SK-N-SH treated with all-trans-retinoic acid at 6 μM for 48 hours (cell line): ENCODE measurements around the gene CBY2.

Experiments
- ATAC-seq: fragments of 200-7000 bp; cut with Tn5 transposase; 3 replicates; pipeline ENCODE4 v1.9.1; 2020; ENCODE audit warnings: mild to moderate bottlenecking, moderate library complexity
- ARNTL ChIP-seq: fragments of 450-650 bp; formaldehyde crosslinking; IDR thresholded peaks from 2 replicates; pipeline ENCODE4 v1.5.0; 2020; ENCODE audit warnings: low read depth, mild to moderate bottlenecking, moderate library complexity, borderline replicate concordance
- BACH2 ChIP-seq: fragments of 250-450 bp; sonication (Bioruptor Pico); IDR thresholded peaks from 2 replicates; pipeline ENCODE4 v1.9.0; 2021; ENCODE audit warnings: mild to moderate bottlenecking, borderline replicate concordance
- CSDC2 ChIP-seq: fragments of 250-450 bp; sonication (Bioruptor Pico); IDR thresholded peaks from 2 replicates; pipeline ENCODE4 v1.5.0; 2020; ENCODE audit warnings: mild to moderate bottlenecking, moderate library complexity
- ESRRG ChIP-seq: fragments of 250-450 bp; sonication (Bioruptor Pico); IDR thresholded peaks from 2 replicates; pipeline ENCODE4 v1.6.1; 2021; ENCODE audit warnings: mild to moderate bottlenecking
- GLIS3 ChIP-seq: fragments of 250-450 bp; sonication (Bioruptor Pico); IDR thresholded peaks from 2 replicates; pipeline ENCODE4 v1.5.0; 2020; ENCODE audit warnings: mild to moderate bottlenecking, moderate library complexity
- ISL1 ChIP-seq: fragments of 250-450 bp; sonication (Bioruptor Pico); IDR thresholded peaks from 2 replicates; pipeline ENCODE4 v2.1.2; 2022; ENCODE audit warnings: mild to moderate bottlenecking, moderate library complexity
- OSR1 ChIP-seq: fragments of 250-450 bp; sonication (Bioruptor Pico); IDR thresholded peaks from 2 replicates; pipeline ENCODE4 v1.8.0; 2022; ENCODE audit warnings: moderate library complexity, mild to moderate bottlenecking, inconsistent platforms
- PPARA ChIP-seq: fragments of 250-450 bp; sonication (Bioruptor Pico); IDR thresholded peaks from 2 replicates; pipeline ENCODE4 v1.5.0; 2020; ENCODE audit warnings: mild to moderate bottlenecking, borderline replicate concordance
- RARB ChIP-seq: fragments of 250-450 bp; sonication (Bioruptor Pico); IDR thresholded peaks from 2 replicates; pipeline ENCODE4 v1.8.0; 2021; ENCODE audit warnings: mild to moderate bottlenecking, moderate library complexity
- SNAI2 ChIP-seq: fragments of 250-450 bp; sonication (Bioruptor Pico); IDR thresholded peaks from 2 replicates; pipeline ENCODE4 v1.5.0; 2020; ENCODE audit warnings: mild to moderate bottlenecking, moderate library complexity
- TOX ChIP-seq: fragments of 250-450 bp; sonication (Bioruptor Pico); IDR thresholded peaks from 2 replicates; pipeline ENCODE4 v1.8.0; 2021; ENCODE audit warnings: mild to moderate bottlenecking, moderate library complexity, borderline replicate concordance
- ZC3H10 ChIP-seq: fragments of 250-450 bp; sonication (Bioruptor Pico); IDR thresholded peaks from 2 replicates; pipeline ENCODE4 v1.5.1; 2021; ENCODE audit warnings: mild to moderate bottlenecking, moderate library complexity
- ZFP3 ChIP-seq: fragments of 250-450 bp; sonication (Bioruptor Pico); IDR thresholded peaks from 2 replicates; pipeline ENCODE4 v1.5.0; 2020; ENCODE audit warnings: mild to moderate bottlenecking, moderate library complexity
- ZFP30 ChIP-seq: fragments of 450-650 bp; formaldehyde crosslinking; IDR thresholded peaks from 2 replicates; pipeline ENCODE4 v1.5.0; 2022; ENCODE audit warnings: mild to moderate bottlenecking, moderate library complexity
- ZNF565 ChIP-seq: fragments of 450-650 bp; formaldehyde crosslinking; conservative IDR thresholded peaks from 2 replicates; pipeline ENCODE4 v1.5.0; 2020; ENCODE audit warnings: low read depth, mild to moderate bottlenecking, moderate library complexity
- ZNF8 ChIP-seq: fragments of 450-650 bp; formaldehyde crosslinking; IDR thresholded peaks from 2 replicates; pipeline ENCODE4 v1.5.0; 2020; ENCODE audit warnings: mild to moderate bottlenecking, moderate library complexity
- TF ChIP-seq, protein P1 (sequence below): fragments of 250-450 bp; sonication (Bioruptor Pico); IDR thresholded peaks from 2 replicates; pipeline ENCODE4 v1.5.1; 2021; ENCODE audit warnings: mild to moderate bottlenecking, moderate library complexity
- TF ChIP-seq, protein P2 (sequence below): fragments of 250-450 bp; sonication (Bioruptor Pico); IDR thresholded peaks from 2 replicates; pipeline ENCODE4 v1.8.0; 2021; ENCODE audit warnings: low read depth, mild to moderate bottlenecking, moderate library complexity, borderline replicate concordance
- TF ChIP-seq, protein P3 (sequence below): fragments of 250-450 bp; sonication (Bioruptor Pico); IDR thresholded peaks from 2 replicates; pipeline ENCODE4 v1.8.0; 2020; ENCODE audit warnings: mild to moderate bottlenecking, moderate library complexity, borderline replicate concordance
- TF ChIP-seq, protein P4 (sequence below): fragments of 250-450 bp; sonication (Bioruptor Pico); IDR thresholded peaks from 2 replicates; pipeline ENCODE4 v1.5.1; 2020; ENCODE audit warnings: low read depth, mild to moderate bottlenecking, moderate library complexity
- TF ChIP-seq, protein P5 (sequence below): fragments of 250-450 bp; sonication (Bioruptor Pico); IDR thresholded peaks from 2 replicates; pipeline ENCODE4 v1.5.0; 2020; ENCODE audit warnings: mild to moderate bottlenecking, moderate library complexity

CBY2 gene

DNA sequence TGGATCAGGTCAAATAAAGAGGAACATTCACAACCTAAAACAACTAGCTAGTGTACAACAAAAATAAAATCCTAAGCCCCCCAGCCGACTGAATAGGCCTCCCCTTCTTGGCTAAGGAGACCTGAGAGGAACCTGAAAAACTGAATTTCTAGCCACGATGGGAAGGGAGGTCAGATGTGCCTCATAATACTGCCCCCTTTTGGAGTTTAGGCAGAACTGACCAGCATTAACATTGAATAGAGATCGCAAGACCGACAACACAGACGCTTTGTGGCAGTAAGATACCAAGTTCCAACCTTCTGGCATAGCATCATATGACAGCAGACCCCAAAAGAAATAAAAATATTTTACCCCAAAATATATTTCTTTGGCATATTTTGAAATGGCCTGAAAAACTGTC lies 15.9 kb downstream of the CBY2 start:
- TF ChIP-seq, protein P1, sequence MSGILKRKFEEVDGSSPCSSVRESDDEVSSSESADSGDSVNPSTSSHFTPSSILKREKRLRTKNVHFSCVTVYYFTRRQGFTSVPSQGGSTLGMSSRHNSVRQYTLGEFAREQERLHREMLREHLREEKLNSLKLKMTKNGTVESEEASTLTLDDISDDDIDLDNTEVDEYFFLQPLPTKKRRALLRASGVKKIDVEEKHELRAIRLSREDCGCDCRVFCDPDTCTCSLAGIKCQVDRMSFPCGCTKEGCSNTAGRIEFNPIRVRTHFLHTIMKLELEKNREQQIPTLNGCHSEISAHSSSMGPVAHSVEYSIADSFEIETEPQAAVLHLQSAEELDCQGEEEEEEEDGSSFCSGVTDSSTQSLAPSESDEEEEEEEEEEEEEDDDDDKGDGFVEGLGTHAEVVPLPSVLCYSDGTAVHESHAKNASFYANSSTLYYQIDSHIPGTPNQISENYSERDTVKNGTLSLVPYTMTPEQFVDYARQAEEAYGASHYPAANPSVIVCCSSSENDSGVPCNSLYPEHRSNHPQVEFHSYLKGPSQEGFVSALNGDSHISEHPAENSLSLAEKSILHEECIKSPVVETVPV (CRISPR knock-in tag) = no peak
- TF ChIP-seq CSDC2 (no peak), ARNTL (no peak), ZNF8 (CRISPR knock-in tag) (no peak), SNAI2 (CRISPR knock-in tag) (no peak), ZFP3 (CRISPR knock-in tag) (no peak), ZC3H10 (CRISPR knock-in tag) (no peak), TOX (no peak), RARB (CRISPR knock-in tag) (no peak), OSR1 (no peak)
- TF ChIP-seq, protein P2, sequence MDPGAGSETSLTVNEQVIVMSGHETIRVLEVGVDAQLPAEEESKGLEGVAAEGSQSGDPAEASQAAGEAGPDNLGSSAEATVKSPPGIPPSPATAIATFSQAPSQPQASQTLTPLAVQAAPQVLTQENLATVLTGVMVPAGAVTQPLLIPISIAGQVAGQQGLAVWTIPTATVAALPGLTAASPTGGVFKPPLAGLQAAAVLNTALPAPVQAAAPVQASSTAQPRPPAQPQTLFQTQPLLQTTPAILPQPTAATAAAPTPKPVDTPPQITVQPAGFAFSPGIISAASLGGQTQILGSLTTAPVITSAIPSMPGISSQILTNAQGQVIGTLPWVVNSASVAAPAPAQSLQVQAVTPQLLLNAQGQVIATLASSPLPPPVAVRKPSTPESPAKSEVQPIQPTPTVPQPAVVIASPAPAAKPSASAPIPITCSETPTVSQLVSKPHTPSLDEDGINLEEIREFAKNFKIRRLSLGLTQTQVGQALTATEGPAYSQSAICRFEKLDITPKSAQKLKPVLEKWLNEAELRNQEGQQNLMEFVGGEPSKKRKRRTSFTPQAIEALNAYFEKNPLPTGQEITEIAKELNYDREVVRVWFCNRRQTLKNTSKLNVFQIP (CRISPR knock-in tag) = no peak
- TF ChIP-seq, all 23 proteins: peak for 0
- peak; percentile 67 for ATAC-seq

DNA sequence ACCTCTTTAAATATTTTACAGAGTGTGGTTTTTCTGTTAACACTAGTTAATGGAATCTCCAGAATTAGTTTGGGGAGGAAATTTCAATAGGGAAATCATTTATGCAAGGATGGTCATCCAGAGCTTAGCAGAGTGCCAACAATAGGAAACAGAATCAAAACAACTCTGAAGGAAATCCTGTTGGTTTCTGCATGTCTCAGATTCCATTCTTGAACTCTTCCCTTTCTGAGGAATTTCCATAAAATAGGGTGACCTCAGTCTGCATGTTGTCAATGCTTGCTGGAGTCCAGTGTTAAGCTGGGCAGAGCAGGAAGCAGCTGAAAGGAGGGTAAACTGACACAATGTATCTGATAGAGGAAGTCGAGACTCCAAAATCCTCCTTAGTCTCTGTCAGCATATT lies 16.9 kb downstream of the CBY2 start:
- ATAC-seq = no peak
- TF ChIP-seq SNAI2 (CRISPR knock-in tag) = no peak
- no peak for TF ChIP-seq ZFP3 (CRISPR knock-in tag)
- TF ChIP-seq, protein P3, sequence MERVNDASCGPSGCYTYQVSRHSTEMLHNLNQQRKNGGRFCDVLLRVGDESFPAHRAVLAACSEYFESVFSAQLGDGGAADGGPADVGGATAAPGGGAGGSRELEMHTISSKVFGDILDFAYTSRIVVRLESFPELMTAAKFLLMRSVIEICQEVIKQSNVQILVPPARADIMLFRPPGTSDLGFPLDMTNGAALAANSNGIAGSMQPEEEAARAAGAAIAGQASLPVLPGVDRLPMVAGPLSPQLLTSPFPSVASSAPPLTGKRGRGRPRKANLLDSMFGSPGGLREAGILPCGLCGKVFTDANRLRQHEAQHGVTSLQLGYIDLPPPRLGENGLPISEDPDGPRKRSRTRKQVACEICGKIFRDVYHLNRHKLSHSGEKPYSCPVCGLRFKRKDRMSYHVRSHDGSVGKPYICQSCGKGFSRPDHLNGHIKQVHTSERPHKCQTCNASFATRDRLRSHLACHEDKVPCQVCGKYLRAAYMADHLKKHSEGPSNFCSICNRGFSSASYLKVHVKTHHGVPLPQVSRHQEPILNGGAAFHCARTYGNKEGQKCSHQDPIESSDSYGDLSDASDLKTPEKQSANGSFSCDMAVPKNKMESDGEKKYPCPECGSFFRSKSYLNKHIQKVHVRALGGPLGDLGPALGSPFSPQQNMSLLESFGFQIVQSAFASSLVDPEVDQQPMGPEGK = no peak
- TF ChIP-seq, protein P4, sequence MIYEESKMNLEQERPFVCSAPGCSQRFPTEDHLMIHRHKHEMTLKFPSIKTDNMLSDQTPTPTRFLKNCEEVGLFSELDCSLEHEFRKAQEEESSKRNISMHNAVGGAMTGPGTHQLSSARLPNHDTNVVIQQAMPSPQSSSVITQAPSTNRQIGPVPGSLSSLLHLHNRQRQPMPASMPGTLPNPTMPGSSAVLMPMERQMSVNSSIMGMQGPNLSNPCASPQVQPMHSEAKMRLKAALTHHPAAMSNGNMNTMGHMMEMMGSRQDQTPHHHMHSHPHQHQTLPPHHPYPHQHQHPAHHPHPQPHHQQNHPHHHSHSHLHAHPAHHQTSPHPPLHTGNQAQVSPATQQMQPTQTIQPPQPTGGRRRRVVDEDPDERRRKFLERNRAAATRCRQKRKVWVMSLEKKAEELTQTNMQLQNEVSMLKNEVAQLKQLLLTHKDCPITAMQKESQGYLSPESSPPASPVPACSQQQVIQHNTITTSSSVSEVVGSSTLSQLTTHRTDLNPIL (CRISPR knock-in tag) = no peak
- no peak for TF ChIP-seq ZNF565 (CRISPR knock-in tag)
- TF ChIP-seq, protein P5, sequence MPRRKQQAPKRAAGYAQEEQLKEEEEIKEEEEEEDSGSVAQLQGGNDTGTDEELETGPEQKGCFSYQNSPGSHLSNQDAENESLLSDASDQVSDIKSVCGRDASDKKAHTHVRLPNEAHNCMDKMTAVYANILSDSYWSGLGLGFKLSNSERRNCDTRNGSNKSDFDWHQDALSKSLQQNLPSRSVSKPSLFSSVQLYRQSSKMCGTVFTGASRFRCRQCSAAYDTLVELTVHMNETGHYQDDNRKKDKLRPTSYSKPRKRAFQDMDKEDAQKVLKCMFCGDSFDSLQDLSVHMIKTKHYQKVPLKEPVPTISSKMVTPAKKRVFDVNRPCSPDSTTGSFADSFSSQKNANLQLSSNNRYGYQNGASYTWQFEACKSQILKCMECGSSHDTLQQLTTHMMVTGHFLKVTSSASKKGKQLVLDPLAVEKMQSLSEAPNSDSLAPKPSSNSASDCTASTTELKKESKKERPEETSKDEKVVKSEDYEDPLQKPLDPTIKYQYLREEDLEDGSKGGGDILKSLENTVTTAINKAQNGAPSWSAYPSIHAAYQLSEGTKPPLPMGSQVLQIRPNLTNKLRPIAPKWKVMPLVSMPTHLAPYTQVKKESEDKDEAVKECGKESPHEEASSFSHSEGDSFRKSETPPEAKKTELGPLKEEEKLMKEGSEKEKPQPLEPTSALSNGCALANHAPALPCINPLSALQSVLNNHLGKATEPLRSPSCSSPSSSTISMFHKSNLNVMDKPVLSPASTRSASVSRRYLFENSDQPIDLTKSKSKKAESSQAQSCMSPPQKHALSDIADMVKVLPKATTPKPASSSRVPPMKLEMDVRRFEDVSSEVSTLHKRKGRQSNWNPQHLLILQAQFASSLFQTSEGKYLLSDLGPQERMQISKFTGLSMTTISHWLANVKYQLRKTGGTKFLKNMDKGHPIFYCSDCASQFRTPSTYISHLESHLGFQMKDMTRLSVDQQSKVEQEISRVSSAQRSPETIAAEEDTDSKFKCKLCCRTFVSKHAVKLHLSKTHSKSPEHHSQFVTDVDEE (CRISPR knock-in tag) = no peak
- no peak for TF ChIP-seq TOX
- no peak for TF ChIP-seq ZNF8 (CRISPR knock-in tag)
- no peak for TF ChIP-seq GLIS3
- no peak for TF ChIP-seq BACH2 (CRISPR knock-in tag)
- no peak for TF ChIP-seq RARB (CRISPR knock-in tag)
- TF ChIP-seq OSR1 = no peak
- TF ChIP-seq ESRRG = no peak
- no peak for TF ChIP-seq ARNTL
- TF ChIP-seq PPARA (CRISPR knock-in tag) = no peak
- TF ChIP-seq, protein P2 (CRISPR knock-in tag) = no peak
- no peak for TF ChIP-seq ZFP30 (CRISPR knock-in tag)
- TF ChIP-seq ISL1 (CRISPR knock-in tag) = no peak
- TF ChIP-seq ZC3H10 (CRISPR knock-in tag) = no peak
- TF ChIP-seq, all 23 proteins: peak for 0
